Epithelial cell of proximal tubule (primary cell): ENCODE data around the gene SCAP. TPM values are rescaled to one million over a fixed set of nuclear protein-coding genes. Genes with fewer than 3 reads are reported as not detected.
A peak's percentile ranks its signal among the peaks of the same experiment; 100 is the strongest.
"Not testable (repeated sequence)": the region's sequence is repeated elsewhere in the genome, so short reads cannot be mapped to it uniquely, and the experiment has no call there.

Experiments used
- DNase-seq: peaks from one replicate; pipeline ENCODE4 v3.0.0-alpha.2; 2011; ENCODE audit warnings: low read depth
- H3K4me3 ChIP-seq: 2 replicates; pipeline ENCODE4 v1.5.1; 2011; ENCODE audit warnings: low read depth, mild to moderate bottlenecking, low read length
- total RNA-seq: library from RNA; depleted of rRNA; stranded (reverse); fragments of >200 nt; gene quantifications from 2 replicates; pipeline ENCODE4 v1.2.3, GENCODE V29; 2015
- TF ChIP-seq, protein P1 (sequence below): conservative IDR thresholded peaks from 2 replicates; pipeline ENCODE4 v1.5.1; 2012; ENCODE audit warnings: low read depth, mild to moderate bottlenecking, low read length

SCAP gene
- total RNA-seq, 1 donor from 2014 or later = 52.8 TPM

- no peak overlapping the region for H3K4me3 ChIP-seq
- TF ChIP-seq, protein P1, sequence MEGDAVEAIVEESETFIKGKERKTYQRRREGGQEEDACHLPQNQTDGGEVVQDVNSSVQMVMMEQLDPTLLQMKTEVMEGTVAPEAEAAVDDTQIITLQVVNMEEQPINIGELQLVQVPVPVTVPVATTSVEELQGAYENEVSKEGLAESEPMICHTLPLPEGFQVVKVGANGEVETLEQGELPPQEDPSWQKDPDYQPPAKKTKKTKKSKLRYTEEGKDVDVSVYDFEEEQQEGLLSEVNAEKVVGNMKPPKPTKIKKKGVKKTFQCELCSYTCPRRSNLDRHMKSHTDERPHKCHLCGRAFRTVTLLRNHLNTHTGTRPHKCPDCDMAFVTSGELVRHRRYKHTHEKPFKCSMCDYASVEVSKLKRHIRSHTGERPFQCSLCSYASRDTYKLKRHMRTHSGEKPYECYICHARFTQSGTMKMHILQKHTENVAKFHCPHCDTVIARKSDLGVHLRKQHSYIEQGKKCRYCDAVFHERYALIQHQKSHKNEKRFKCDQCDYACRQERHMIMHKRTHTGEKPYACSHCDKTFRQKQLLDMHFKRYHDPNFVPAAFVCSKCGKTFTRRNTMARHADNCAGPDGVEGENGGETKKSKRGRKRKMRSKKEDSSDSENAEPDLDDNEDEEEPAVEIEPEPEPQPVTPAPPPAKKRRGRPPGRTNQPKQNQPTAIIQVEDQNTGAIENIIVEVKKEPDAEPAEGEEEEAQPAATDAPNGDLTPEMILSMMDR = no peak
- no peak for DNase-seq
Observed at GRCh38 chr3:47479826-47480160, 4.1 kb upstream of the SCAP start.

DNA sequence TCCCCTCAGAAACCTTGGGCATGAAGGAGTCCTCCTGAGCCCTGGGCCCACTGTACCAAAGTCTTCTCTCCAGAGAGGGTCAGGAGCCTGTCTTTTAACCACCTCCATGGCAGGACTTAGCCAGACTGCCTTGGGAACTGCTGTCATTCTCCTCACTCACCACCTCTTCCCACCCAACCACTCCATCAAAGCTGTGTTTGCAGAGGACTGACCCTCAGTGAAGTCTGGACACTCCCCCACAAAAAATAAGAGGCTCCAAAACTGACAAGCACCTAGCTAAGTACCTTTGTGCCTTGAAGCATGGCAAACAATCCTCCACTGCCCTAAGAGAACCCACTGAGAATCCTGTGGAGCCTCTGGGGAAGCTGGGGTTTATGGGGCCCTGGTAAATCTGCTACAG lies 2.3 kb upstream of the SCAP start:
- no peak overlapping the region for H3K4me3 ChIP-seq
- TF ChIP-seq, protein P1 = no peak
- DNase-seq = no peak

GRCh38 chr3:47476644-47477199 lies 981 bp upstream of the SCAP start:
- DNase-seq = no peak
- H3K4me3 ChIP-seq = peak overlapping the region; percentile 87
- TF ChIP-seq, protein P1 = no peak

DNA sequence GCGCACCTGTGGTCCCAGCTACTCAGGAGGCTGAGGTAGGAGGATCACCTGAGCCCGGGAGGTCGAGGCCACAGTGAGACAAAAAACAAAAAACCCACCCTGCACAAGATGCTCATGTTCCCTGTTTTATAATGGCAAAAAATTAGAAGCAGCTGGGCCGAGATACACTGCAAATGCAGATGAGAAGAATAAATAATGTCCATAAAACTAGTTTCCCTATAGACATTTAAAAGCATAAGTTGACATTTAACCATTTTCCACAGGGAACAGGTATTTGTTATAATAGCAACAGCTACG lies 537 bp upstream of the SCAP start:
- no peak for DNase-seq
- peak overlapping the region; percentile 87 for H3K4me3 ChIP-seq
- TF ChIP-seq, protein P1 = no peak

- no peak for DNase-seq
- peak overlapping the region; percentile 87 for H3K4me3 ChIP-seq
- TF ChIP-seq, protein P1 = no peak
Observed at GRCh38 chr3:47475029-47475569, 642 bp downstream of the SCAP start.

- H3K4me3 ChIP-seq = no peak overlapping the region
- no peak for DNase-seq
- TF ChIP-seq, protein P1 = no peak
Observed at GRCh38 chr3:47473391-47473790, 2.4 kb downstream of the SCAP start.

DNA sequence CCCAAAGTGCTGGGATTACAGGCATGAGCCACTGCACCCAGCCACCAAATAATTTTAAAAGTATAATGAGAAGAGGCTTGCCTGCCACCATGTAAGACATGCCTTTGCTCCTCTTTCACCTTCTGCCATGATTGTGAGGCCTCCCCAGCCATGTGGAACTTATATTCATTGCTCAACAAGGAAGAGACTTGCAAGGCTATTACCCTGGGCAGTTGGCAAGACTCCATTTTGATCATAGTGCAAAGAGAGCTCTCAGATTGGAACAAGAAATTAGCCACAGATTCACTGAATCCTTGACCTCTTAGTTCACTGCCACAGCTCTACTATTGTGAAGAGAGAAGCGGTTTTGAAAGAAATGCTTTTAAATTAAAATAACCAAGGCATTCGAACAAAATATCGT lies 6.1 kb downstream of the SCAP start:
- no peak overlapping the region for H3K4me3 ChIP-seq
- TF ChIP-seq, protein P1 = no peak
- peak; percentile 56 for DNase-seq

DNA sequence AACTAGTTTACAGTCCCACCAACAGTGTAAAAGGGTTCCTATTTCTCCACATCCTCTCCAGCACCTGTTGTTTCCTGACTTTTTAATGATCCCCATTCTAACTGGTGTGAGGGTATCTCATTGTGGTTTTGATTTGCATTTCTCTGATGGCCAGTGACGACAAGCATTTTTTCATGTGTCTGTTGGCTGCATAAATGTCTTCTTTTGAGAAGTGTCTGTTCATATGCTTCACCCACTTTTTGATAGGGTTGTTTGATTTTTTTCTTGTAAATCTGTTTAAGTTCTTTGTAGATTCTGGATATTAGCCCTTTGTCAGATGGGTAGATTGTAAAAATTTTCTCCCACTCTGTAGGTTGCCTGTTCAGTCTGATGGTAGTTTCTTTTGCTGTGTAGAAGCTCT lies 7.4 kb downstream of the SCAP start:
- not testable (repeated sequence) for DNase-seq, H3K4me3 ChIP-seq
